Nephron (organoid): ENCODE data around the gene SMARCAL1.

Source experiments
- H3K27ac Mint-ChIP-seq, 3 experiments: 2 replicates each; pipeline ENCODE4 v1.8.0; 2020; ENCODE audit warnings: mixed read lengths in 3 of 3, mild to moderate bottlenecking in 2 of 3, moderate library complexity in 1 of 3
- H3K27me3 Mint-ChIP-seq: 2 replicates; pipeline ENCODE4 v1.8.0; 2021; ENCODE audit warnings: low read depth, mild to moderate bottlenecking, moderate library complexity, mixed read lengths
- H3K36me3 Mint-ChIP-seq: 2 replicates; pipeline ENCODE4 v1.8.0; 2020; ENCODE audit warnings: low read depth, mixed read lengths
- H3K4me1 Mint-ChIP-seq: 2 replicates; pipeline ENCODE4 v1.8.0; 2020; ENCODE audit warnings: mixed read lengths
- H3K4me3 Mint-ChIP-seq, 3 experiments: 2 replicates each; pipeline ENCODE4 v1.8.0; 2020; ENCODE audit warnings: mild to moderate bottlenecking in 3 of 3, mixed read lengths in 3 of 3, moderate library complexity in 2 of 3
- H3K9me3 Mint-ChIP-seq: 2 replicates; pipeline ENCODE4 v1.8.0; 2020; ENCODE audit warnings: mixed read lengths
- TF ChIP-seq, protein P1 (sequence below), 3 experiments: fragments of 200-600 bp; sonication (generic); IDR thresholded peaks; one replicate each; pipeline ENCODE4 v1.5.0; 2021; ENCODE audit warnings: antibody characterized with exemption in 3 of 3; ENCODE audit not compliant: unreplicated experiment in 3 of 3

The SMARCAL1 gene

DNA sequence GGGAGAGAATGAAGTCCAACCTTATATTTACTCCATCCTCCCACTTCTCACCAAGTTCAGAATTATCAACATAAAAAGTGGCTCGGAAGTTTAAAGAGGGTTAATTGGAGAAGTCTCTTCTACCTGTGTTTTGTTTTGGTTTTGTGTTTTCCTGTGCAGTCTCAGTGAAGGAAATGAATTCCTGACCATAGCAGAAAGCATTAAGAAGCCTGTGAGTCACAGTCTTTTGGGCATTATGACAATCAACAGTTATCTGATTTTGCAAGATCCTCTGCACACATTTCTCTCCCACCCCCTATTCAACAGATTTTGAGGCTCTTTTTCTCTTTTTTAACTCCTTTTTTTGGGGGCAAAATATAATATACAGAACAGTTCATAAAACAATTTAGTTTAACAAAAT, 77.8 kb downstream of the SMARCAL1 start:
- Mint-ChIP-seq H3K4me3 (no peak overlapping the region), H3K27me3 (no peaks in the 10 kb centered on the region), H3K27ac (no peak overlapping the region), H3K9me3 (no peaks in the 10 kb centered on the region), H3K4me1 (peaks cover 25% of the 10 kb centered on the region), H3K36me3 (no peaks in the 10 kb centered on the region)
- TF ChIP-seq, protein P1, sequence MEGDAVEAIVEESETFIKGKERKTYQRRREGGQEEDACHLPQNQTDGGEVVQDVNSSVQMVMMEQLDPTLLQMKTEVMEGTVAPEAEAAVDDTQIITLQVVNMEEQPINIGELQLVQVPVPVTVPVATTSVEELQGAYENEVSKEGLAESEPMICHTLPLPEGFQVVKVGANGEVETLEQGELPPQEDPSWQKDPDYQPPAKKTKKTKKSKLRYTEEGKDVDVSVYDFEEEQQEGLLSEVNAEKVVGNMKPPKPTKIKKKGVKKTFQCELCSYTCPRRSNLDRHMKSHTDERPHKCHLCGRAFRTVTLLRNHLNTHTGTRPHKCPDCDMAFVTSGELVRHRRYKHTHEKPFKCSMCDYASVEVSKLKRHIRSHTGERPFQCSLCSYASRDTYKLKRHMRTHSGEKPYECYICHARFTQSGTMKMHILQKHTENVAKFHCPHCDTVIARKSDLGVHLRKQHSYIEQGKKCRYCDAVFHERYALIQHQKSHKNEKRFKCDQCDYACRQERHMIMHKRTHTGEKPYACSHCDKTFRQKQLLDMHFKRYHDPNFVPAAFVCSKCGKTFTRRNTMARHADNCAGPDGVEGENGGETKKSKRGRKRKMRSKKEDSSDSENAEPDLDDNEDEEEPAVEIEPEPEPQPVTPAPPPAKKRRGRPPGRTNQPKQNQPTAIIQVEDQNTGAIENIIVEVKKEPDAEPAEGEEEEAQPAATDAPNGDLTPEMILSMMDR (IDR thresholded peaks at IDR 0.05; ENCODE audit: unreplicated experiment in 3 of 3) = no peak

DNA sequence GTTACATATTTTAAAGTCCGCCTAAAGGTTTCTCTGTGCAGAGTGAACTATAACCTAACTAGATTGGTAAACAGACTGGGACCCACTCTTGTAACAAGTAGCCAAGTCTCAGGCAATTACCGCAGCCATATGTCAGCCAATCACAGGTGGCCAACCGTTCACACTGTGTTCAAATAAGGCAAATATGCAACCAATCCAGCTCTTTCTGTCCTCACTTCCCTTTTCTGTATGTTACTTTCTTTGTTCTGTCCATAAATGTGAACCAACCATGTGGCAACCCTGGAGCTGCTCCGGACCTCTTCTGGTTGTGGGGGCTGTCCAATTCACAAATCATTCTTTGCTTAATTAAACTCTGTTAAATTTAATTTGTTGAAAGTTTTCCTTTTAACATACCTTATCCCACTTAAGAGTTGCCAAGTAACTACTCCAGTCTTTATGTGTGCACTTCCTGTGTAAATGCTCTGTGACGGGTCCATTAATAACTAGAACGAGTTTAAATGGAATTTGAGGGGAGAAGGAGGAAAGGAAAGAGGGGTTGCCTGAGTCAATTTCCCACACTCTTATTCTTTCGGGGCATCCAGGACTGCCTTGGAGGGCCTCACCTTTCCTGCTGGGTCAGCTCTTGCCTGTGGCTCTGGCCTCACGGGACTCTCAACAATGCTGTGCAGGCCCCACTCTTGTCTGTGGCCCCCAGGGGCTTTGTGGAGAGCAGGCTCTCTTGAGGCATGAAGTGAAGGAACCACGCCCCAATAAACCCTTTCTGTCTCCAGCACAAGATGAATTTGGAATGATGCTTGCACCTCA, 79.7 kb downstream of the SMARCAL1 start:
- no peaks in the 10 kb centered on the region for H3K36me3 Mint-ChIP-seq
- peak overlapping the region; percentile 91 to 97 (median 92) for H3K27ac Mint-ChIP-seq
- H3K4me3 Mint-ChIP-seq = no peak overlapping the region
- TF ChIP-seq, protein P1 (IDR thresholded peaks at IDR 0.05; ENCODE audit: unreplicated experiment in 3 of 3) = no peak
- H3K27me3 Mint-ChIP-seq = no peaks in the 10 kb centered on the region
- H3K9me3 Mint-ChIP-seq = no peaks in the 10 kb centered on the region
- H3K4me1 Mint-ChIP-seq = peaks cover 33% of the 10 kb centered on the region

DNA sequence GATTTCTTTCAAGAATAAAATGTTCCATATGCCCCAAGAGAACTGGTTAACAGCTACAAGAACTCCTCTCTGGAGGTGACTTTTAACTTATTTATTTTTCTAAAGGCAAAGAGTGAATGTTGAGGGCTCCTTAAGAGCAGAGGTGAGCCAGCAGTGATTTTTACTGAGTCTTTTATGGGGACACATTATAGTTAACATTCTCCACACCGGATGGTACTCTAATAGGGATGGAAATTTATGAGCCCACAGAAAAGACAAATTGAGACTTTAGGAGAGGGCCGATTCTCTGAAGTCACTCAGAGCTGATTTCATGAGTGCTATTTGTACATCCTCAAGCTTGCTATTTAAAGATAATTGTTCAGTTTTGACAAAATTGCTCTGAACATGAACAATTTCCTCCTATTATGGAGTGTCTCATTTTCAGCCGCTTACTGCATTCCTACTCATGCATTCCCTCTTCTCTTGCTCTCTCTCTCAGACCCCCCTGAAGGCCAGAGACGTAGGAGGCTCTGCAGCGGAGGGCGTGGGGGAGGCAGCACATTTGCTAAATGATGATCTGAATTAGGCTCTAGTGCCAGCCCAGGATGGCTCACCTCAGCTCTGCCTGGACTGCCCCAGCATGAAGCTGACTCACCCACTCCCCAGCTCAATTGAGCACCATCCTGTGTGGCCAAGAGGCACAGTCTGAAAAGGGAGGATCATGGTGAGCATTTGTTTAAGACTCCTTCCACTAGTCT, 80.5 kb downstream of the SMARCAL1 start:
- Mint-ChIP-seq H3K36me3 (no peaks in the 10 kb centered on the region), H3K4me3 (peak overlapping the region in 1 of 3 experiments; percentile 18), H3K27ac (peak overlapping the region; percentile 91 to 97 (median 92)), H3K9me3 (no peaks in the 10 kb centered on the region), H3K4me1 (peaks cover 38% of the 10 kb centered on the region), H3K27me3 (no peaks in the 10 kb centered on the region)
- TF ChIP-seq, protein P1 (IDR thresholded peaks at IDR 0.05; ENCODE audit: unreplicated experiment in 3 of 3) = no peak

DNA sequence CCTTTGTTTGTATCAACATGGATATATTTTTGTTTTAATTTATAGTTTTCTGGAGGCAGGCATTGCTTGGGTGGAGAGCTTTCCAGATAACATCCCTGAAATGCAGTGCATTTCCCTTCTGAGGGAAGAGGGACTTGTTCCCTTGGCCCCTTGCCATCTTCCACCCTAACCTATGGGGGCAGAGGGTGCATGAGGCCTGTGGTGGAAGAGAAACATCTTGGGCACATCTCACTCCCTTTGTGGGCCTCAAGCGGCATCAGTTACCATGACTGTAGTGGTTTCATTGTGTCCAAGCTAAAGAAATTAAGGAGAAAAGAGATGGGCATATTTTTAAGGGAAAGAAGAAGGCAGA, 81.0 kb downstream of the SMARCAL1 start:
- TF ChIP-seq, protein P1 (IDR thresholded peaks at IDR 0.05; ENCODE audit: unreplicated experiment in 3 of 3) = no peak
- Mint-ChIP-seq H3K27ac (peak overlapping the region; percentile 91 to 97 (median 92)), H3K4me1 (peaks cover 42% of the 10 kb centered on the region), H3K36me3 (no peaks in the 10 kb centered on the region), H3K9me3 (no peaks in the 10 kb centered on the region), H3K4me3 (peak overlapping the region; percentile 13 to 37 (median 18)), H3K27me3 (no peaks in the 10 kb centered on the region)

DNA sequence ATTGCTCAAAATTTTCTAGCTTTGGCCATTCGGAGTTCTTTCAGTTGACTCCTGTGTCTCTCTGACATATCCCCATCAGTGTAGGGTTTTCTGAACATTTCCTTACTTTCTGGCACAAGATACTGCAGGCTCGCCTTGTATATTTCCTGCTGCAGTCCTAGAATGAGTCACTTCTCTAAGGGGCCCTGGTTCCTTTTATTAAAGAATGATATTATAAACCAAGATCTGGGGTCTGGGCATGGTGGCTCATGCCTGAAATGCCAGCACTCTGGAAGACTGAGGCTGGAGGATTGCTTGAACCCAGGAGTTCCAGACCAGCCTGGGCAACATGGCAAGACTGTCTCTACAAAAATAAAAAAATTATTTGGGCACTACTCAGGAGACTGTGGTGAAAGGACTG, 83.4 kb downstream of the SMARCAL1 start:
- peaks cover 66% of the 10 kb centered on the region for H3K4me1 Mint-ChIP-seq
- peak overlapping the region; percentile 34 to 81 (median 80) for H3K27ac Mint-ChIP-seq
- H3K9me3 Mint-ChIP-seq = no peaks in the 10 kb centered on the region
- peak overlapping the region in 2 of 3 experiments; percentile 57 to 62 for H3K4me3 Mint-ChIP-seq
- no peaks in the 10 kb centered on the region for H3K27me3 Mint-ChIP-seq
- TF ChIP-seq, protein P1 (IDR thresholded peaks at IDR 0.05; ENCODE audit: unreplicated experiment in 3 of 3) = no peak
- peaks cover 19% of the 10 kb centered on the region for H3K36me3 Mint-ChIP-seq
